Measurements from ENCODE around the gene NTN5.
"Not testable (repeated sequence)": the region's sequence is repeated elsewhere in the genome, so short reads cannot be mapped to it uniquely, and the experiment has no call there.

NTN5 gene

GRCh38 chr19:48672994-48673393 is at the start of gene NTN5:
Gene NTN5, minus strand, starts transcription at chr19:48673017. Its CDS starts 2,031 bp downstream, at chr19:48670986.
- no peak for DNase-seq

GRCh38 chr19:48722196-48722708 is 49.4 kb upstream of the NTN5 start:
- no peak for DNase-seq

GRCh38 chr19:48720613-48721296 is 47.9 kb upstream of the NTN5 start:
- DNase-seq = peak; percentile 94

GRCh38 chr19:48720251-48720612 is 47.4 kb upstream of the NTN5 start:
- no peak for DNase-seq

GRCh38 chr19:48719263-48720171 is 46.7 kb upstream of the NTN5 start, which contains the start of gene MAMSTR:
Gene MAMSTR, minus strand, starts transcription at chr19:48719725. Its CDS starts 694 bp downstream, at chr19:48719031.
- DNase-seq = no peak

GRCh38 chr19:48718711-48719231 is 46.0 kb upstream of the NTN5 start:
- no peak for DNase-seq

GRCh38 chr19:48718106-48718505 is 45.3 kb upstream of the NTN5 start:
- DNase-seq = not testable (repeated sequence)

GRCh38 chr19:48716562-48717291 is 43.9 kb upstream of the NTN5 start:
- DNase-seq = no peak

- DNase-seq = no peak
Observed at GRCh38 chr19:48715681-48716171, 42.9 kb upstream of the NTN5 start.

GRCh38 chr19:48714759-48715675 is 42.2 kb upstream of the NTN5 start:
- no peak for DNase-seq

- peak; percentile 98 for DNase-seq
Observed at GRCh38 chr19:48713864-48714755, 41.3 kb upstream of the NTN5 start.

GRCh38 chr19:48713041-48713863 is 40.4 kb upstream of the NTN5 start:
- no peak for DNase-seq

GRCh38 chr19:48711106-48711662 is 38.4 kb upstream of the NTN5 start:
- no peak for DNase-seq

- no peak for DNase-seq
Observed at GRCh38 chr19:48708471-48708870, 35.7 kb upstream of the NTN5 start.

- no peak for DNase-seq
Observed at GRCh38 chr19:48705431-48705830, 32.6 kb upstream of the NTN5 start.

- DNase-seq = no peak
Observed at GRCh38 chr19:48703316-48703715, 30.5 kb upstream of the NTN5 start.

GRCh38 chr19:48702701-48703100 is 29.9 kb upstream of the NTN5 start:
- no peak for DNase-seq

- DNase-seq = no peak
Observed at GRCh38 chr19:48698046-48698445, 25.2 kb upstream of the NTN5 start.

- no peak for DNase-seq
Observed at GRCh38 chr19:48696353-48697010, 23.7 kb upstream of the NTN5 start.
